K562 (cell line): ENCODE results near the gene C19orf44. TPM values are rescaled to one million over a fixed set of nuclear protein-coding genes. Genes with fewer than 3 reads are reported as not detected.

Source experiments
- ATAC-seq: fragments of 200-7000 bp; cut with Tn5 transposase; 3 replicates; pipeline ENCODE4 v1.9.1; 2020; ENCODE audit warnings: moderate library complexity
- BruUV-seq: library from RNA; stranded (reverse); fragments of 400-500 nt; replicated peaks from 2 replicates; lab custom pipeline; 2021; lab: Mats Ljungman, UMichigan
- CTCF ChIA-PET: fragments of 300-600 bp; formaldehyde crosslinking; extraction: SDS; loops from one replicate; lab custom pipeline; 2021; ENCODE audit warnings: low intra/inter-chr PET ratio; lab: Yijun Ruan, JAX
- POLR2A ChIA-PET: fragments of 300-600, 350-650 bp; sonication (Branson Sonifier 250); formaldehyde crosslinking; extraction: SDS; loops from one replicate; lab custom pipeline; 2021; ENCODE audit warnings: antibody characterized with exemption, inconsistent platforms; lab: Yijun Ruan, JAX
- DNase-seq, 4 experiments: peaks; one replicate each; pipeline versions ENCODE4 v3.0.0 to v3.0.0-alpha.2; 2011 to 2018; ENCODE audit warnings: low spot score in 3 of 4, mixed read lengths in 3 of 4; ENCODE audit errors: extremely low read depth in 1 of 4
- FAIRE-seq: peaks from 2 replicates; lab custom pipeline; 2011; peaks lifted over from hg19 to GRCh38; lab: Jason Lieb, UNC
- H2AFZ ChIP-seq: 2 replicates; pipeline ENCODE4 v1.6.0; 2011; ENCODE audit warnings: low read depth, low read length, control low read depth, inconsistent platforms
- H3K27ac ChIP-seq: fragments of 200-600 bp; 3 replicates; pipeline ENCODE4 v1.8.0; 2011; ENCODE audit warnings: low read depth, mild to moderate bottlenecking, control low read depth, inconsistent platforms, low read length, moderate library complexity, mixed read lengths; ENCODE audit errors: extremely low read depth
- H3K27me3 ChIP-seq, 2 experiments: fragments of 300-600 bp in 1 of 2; 2 replicates in 1 of 2; 3 replicates in 1 of 2; pipeline versions ENCODE4 v1.6.0 to v1.8.0; 2011; ENCODE audit warnings: inconsistent platforms in 2 of 2, low read length in 2 of 2, mild to moderate bottlenecking in 1 of 2, mixed read lengths in 1 of 2, moderate library complexity in 1 of 2; ENCODE audit not compliant: control insufficient read depth in 2 of 2, insufficient read depth in 2 of 2
- H3K36me3 ChIP-seq: fragments of 300-600 bp; 3 replicates; pipeline ENCODE4 v1.8.0; 2011; ENCODE audit warnings: mild to moderate bottlenecking, low read length, inconsistent platforms; ENCODE audit not compliant: control insufficient read depth, insufficient read depth
- H3K4me1 ChIP-seq, 2 experiments: fragments of 200-600 bp in 1 of 2; replicated peaks in 1 of 2; 2 replicates in 1 of 2; 3 replicates in 1 of 2; pipeline versions ENCODE4 v1.5.1 to v1.8.0; 2011; ENCODE audit warnings: inconsistent platforms in 2 of 2, low read length in 2 of 2, mild to moderate bottlenecking in 1 of 2, mixed read lengths in 1 of 2, moderate library complexity in 1 of 2; ENCODE audit not compliant: control insufficient read depth in 2 of 2, insufficient read depth in 2 of 2
- H3K4me2 ChIP-seq: 2 replicates; pipeline ENCODE4 v1.6.1; 2011; ENCODE audit warnings: low read length, control low read depth, inconsistent platforms, mixed read lengths; ENCODE audit not compliant: insufficient read depth
- H3K4me3 ChIP-seq: fragments of 200-600 bp; sonication (generic), shearing (Covaris generic); 2 replicates; pipeline ENCODE4 v1.5.1; 2016; ENCODE audit warnings: control low read depth, inconsistent platforms
- H3K79me2 ChIP-seq: fragments of 200-600 bp; 3 replicates; pipeline ENCODE4 v1.8.0; 2011; ENCODE audit warnings: low read length, inconsistent platforms; ENCODE audit not compliant: control insufficient read depth, insufficient read depth
- H3K9ac ChIP-seq, 2 experiments: 2 replicates each; pipeline versions ENCODE4 v1.6.0 to v1.6.1; 2011; ENCODE audit warnings: low read depth in 2 of 2, low read length in 2 of 2, control low read depth in 1 of 2, inconsistent platforms in 1 of 2, mild to moderate bottlenecking in 1 of 2, mixed read lengths in 1 of 2; ENCODE audit not compliant: insufficient read depth in 1 of 2
- H3K9me1 ChIP-seq: one replicate; pipeline ENCODE4 v1.6.0; 2011; ENCODE audit warnings: inconsistent platforms, mild to moderate bottlenecking, low read length, moderate library complexity; ENCODE audit not compliant: control insufficient read depth, insufficient read depth
- H3K9me3 ChIP-seq: replicated peaks from 2 replicates; pipeline ENCODE4 v1.5.1; 2011; ENCODE audit warnings: low read depth, low read length, inconsistent platforms; ENCODE audit not compliant: control insufficient read depth, insufficient read depth
- H4K20me1 ChIP-seq: replicated peaks from 2 replicates; pipeline ENCODE4 v1.6.1; 2011; ENCODE audit warnings: low read length, inconsistent platforms, mixed read lengths; ENCODE audit not compliant: control insufficient read depth, insufficient read depth
- MAX ChIP-seq: sonication (generic); formaldehyde crosslinking; IDR thresholded peaks from 2 replicates; pipeline ENCODE4 v1.9.0; 2022; ENCODE audit warnings: mild to moderate bottlenecking, missing genetic modification reagents
- RBM14 ChIP-seq: fragments of 200-400 bp; formaldehyde crosslinking; IDR thresholded peaks from 2 replicates; pipeline ENCODE4 v1.6.1; 2018; ENCODE audit warnings: low read depth, mild to moderate bottlenecking, low read length, moderate library complexity, borderline replicate concordance; ENCODE audit not compliant: insufficient read depth
- ZBTB11 ChIP-seq, 3 experiments: fragments of 200-800 bp in 1 of 3; fragments of 250-450 bp in 1 of 3; fragments of 450-650 bp in 1 of 3; sonication (Bioruptor Pico) in 1 of 3; sonication (Bioruptor generic) in 1 of 3; formaldehyde crosslinking in 1 of 3; IDR thresholded peaks; 2 replicates each; pipeline versions ENCODE4 v1.6.1 to v1.8.0; 2016 to 2022; ENCODE audit warnings: mild to moderate bottlenecking in 2 of 3, missing genetic modification characterization in 2 of 3, missing compliant biosample characterization in 1 of 3, moderate library complexity in 1 of 3
- WGBS: fragments of 100-300 bp; shearing (Covaris generic); methylation state at CpG from one replicate; pipeline ENCODE4 v1.1.6; 2016; ENCODE audit warnings: low coverage, mixed read lengths; ENCODE audit not compliant: insufficient coverage; ENCODE audit errors: missing lambda C conversion rate; 5-methylcytosine and 5-hydroxymethylcytosine counted together
- in situ Hi-C: fragments of 300-500 bp; cut with MboI; formaldehyde crosslinking; loops from 4 replicates; pipeline ENCODE4 v1.15.0; 2018; ENCODE audit warnings: inconsistent platforms, mixed read lengths
- intact Hi-C: fragments of 100-400 bp; cut with micrococcal nuclease; formaldehyde crosslinking; loops from 2 replicates; pipeline ENCODE4 v1.14.2; 2022
- polyA plus RNA-seq, 8 experiments: library from polyadenylated mRNA; depleted of rRNA in 4 of 8; stranded (reverse) in 5 of 8; unstranded in 3 of 8; fragments of >200 nt; fragmentation: Nextera tagmentation in 2 of 8; fragmentation: Illumina TruSeq in 1 of 8; extraction: Ambion mirVana in 2 of 8; extraction: Trizol in 1 of 8; gene quantifications; 2 replicates each; pipeline versions ENCODE4 v1.2.1 to v1.2.3, GENCODE V29; 2011 to 2014; ENCODE audit warnings: inconsistent platforms in 1 of 8, missing spikeins in 1 of 8
- total RNA-seq, 7 experiments: library from RNA; depleted of rRNA in 6 of 7; stranded (reverse); fragments of >200 nt in 6 of 7; fragmentation: Illumina TruSeq in 2 of 7; extraction: Trizol in 2 of 7; gene quantifications; 2 replicates each; pipeline versions ENCODE4 v1.2.1 to v1.2.3, GENCODE V29; 2011 to 2021; ENCODE audit warnings: low replicate concordance in 1 of 7

Gene C19orf44
- total and polyA plus RNA-seq, 9 of the 15 experiments (the other 6 are each of a cell fraction or from before 2014, with no cell fraction given) = 0.41 to 7.7 (median 3.5) TPM

- ChIA-PET POLR2A (interaction anchor here (1.7 kb wide), 1 partner anchor 9 kb away, joined by 5 read pairs; no protein-coding TSS in a partner anchor), CTCF (no interaction called here)
- peak; percentile 57 for ATAC-seq
- peak in 2 of 4 experiments; percentile 47 to 57 for DNase-seq
- no peaks in the 10 kb centered on the region for H3K9me3 ChIP-seq
- peaks cover 35% of the 10 kb centered on the region for H4K20me1 ChIP-seq
- WGBS = 55% methylated on average over 15 of the region's 16 CpGs
- intact Hi-C loops (no loop called here), in situ Hi-C loops (no loop called here)
- peaks cover 72% of the 10 kb centered on the region for H3K79me2 ChIP-seq
- peaks cover 0 to 15% of the 10 kb centered on the region in 2 experiments; a peak in 3 of 5 replicates for H3K4me1 ChIP-seq
- H3K27me3 ChIP-seq = no peaks in the 10 kb centered on the region
- H2AFZ ChIP-seq = no peak overlapping the region
- H3K36me3 ChIP-seq = no peaks in the 10 kb centered on the region
- H3K9ac ChIP-seq = peak overlapping the region in 1 of 2 experiments; percentile 81; a peak in 2 of 4 replicates
- no peaks in the 10 kb centered on the region for H3K9me1 ChIP-seq
- H3K4me3 ChIP-seq = no peak overlapping the region
- 0 out of 2 replicates have a peak, but pooled peaks have one; percentile 12 for TF ChIP-seq MAX (CRISPR knock-in tag)
- TF ChIP-seq ZBTB11 (CRISPR knock-in tag; IDR thresholded peaks at IDR 0.05) = 0 out of 6 replicates have a peak, but pooled peaks of 1 of the 3 experiments have one; percentile 27
- TF ChIP-seq RBM14 = no peak
- no peak for FAIRE-seq
- no peak overlapping the region for H3K27ac ChIP-seq
- BruUV-seq = no TSS peak
- H3K4me2 ChIP-seq = no peak overlapping the region
Observed at GRCh38 chr19:16457195-16457953, 38.8 kb upstream of the C19orf44 start.
